ENCODE results near the gene CERS6. TPM values are rescaled to one million over a fixed set of nuclear protein-coding genes. Genes with fewer than 3 reads are reported as not detected.

The CERS6 gene
- total RNA-seq, 4 donors from 2014 or later: 46.6 to 67.7 (median 53.6) TPM

GRCh38 chr2:168424112-168424951 is 31.7 kb upstream of the CERS6 start:
- TF ChIP-seq EP300 (IDR thresholded peaks at IDR 0.05): no peak
- TF ChIP-seq, protein P1, sequence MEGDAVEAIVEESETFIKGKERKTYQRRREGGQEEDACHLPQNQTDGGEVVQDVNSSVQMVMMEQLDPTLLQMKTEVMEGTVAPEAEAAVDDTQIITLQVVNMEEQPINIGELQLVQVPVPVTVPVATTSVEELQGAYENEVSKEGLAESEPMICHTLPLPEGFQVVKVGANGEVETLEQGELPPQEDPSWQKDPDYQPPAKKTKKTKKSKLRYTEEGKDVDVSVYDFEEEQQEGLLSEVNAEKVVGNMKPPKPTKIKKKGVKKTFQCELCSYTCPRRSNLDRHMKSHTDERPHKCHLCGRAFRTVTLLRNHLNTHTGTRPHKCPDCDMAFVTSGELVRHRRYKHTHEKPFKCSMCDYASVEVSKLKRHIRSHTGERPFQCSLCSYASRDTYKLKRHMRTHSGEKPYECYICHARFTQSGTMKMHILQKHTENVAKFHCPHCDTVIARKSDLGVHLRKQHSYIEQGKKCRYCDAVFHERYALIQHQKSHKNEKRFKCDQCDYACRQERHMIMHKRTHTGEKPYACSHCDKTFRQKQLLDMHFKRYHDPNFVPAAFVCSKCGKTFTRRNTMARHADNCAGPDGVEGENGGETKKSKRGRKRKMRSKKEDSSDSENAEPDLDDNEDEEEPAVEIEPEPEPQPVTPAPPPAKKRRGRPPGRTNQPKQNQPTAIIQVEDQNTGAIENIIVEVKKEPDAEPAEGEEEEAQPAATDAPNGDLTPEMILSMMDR (IDR thresholded peaks at IDR 0.05): no peak
- no peak for TF ChIP-seq POLR2AphosphoS5 (IDR thresholded peaks at IDR 0.05)
- no peak for TF ChIP-seq POLR2A (IDR thresholded peaks at IDR 0.05; ENCODE audit: low read depth)
- Histone ChIP-seq H3K9me3 (no peaks in the 10 kb centered on the region), H3K27me3 (no peaks in the 10 kb centered on the region), H3K36me3 (no peaks in the 10 kb centered on the region), H3K4me3 (no peak overlapping the region), H3K4me1 (peaks cover 0 to 3% (median 0%) of the 10 kb centered on the region in 4 donors), H3K27ac (replicated peaks in 1 of 4) (no peak overlapping the region)
- DNase-seq (ENCODE audit: extremely low spot score): no peak
- 66% methylated on average over 2 of the region's 2 CpGs for WGBS
- intact Hi-C loops (cut with DNase I): no loop called here

GRCh38 chr2:168424971-168425370 is 31.1 kb upstream of the CERS6 start:
- Histone ChIP-seq H3K9me3 (no peaks in the 10 kb centered on the region), H3K4me1 (peaks cover 0 to 3% (median 0%) of the 10 kb centered on the region in 4 donors), H3K27ac (replicated peaks in 1 of 4) (no peak overlapping the region), H3K36me3 (no peaks in the 10 kb centered on the region), H3K27me3 (no peaks in the 10 kb centered on the region), H3K4me3 (no peak overlapping the region)
- intact Hi-C loops (cut with DNase I): no loop called here
- TF ChIP-seq, protein P1 (IDR thresholded peaks at IDR 0.05): no peak
- TF ChIP-seq POLR2AphosphoS5 (IDR thresholded peaks at IDR 0.05): no peak
- TF ChIP-seq POLR2A (IDR thresholded peaks at IDR 0.05; ENCODE audit: low read depth): no peak
- no peak for TF ChIP-seq EP300 (IDR thresholded peaks at IDR 0.05)
- WGBS: 69% methylated on average over 3 of the region's 3 CpGs
- no peak for DNase-seq (ENCODE audit: extremely low spot score)

DNA sequence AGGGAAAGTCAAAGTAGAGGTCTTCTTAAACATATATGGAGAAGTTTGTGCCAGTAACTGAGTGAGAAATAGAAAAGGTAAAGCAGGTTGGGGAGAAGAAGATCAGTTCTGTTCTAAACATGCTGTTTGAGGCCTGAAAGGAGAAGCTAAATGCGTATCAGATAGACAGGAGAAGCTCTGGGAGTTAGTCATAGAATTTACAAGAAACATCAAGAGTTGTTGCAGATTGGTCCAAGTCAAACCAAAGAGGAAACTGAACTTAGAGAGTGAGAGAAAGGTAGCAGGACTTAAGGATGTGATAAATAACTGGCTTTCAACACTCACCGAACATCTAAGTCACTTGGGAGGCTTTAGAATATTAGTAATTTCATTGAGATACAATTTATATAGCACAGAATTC is 29.2 kb upstream of the CERS6 start:
- WGBS: 94% methylated on average over 2 of the region's 2 CpGs
- Histone ChIP-seq H3K36me3 (no peaks in the 10 kb centered on the region), H3K9me3 (no peaks in the 10 kb centered on the region), H3K27ac (replicated peaks in 1 of 4) (no peak overlapping the region), H3K4me3 (no peak overlapping the region), H3K4me1 (no peaks in the 10 kb centered on the region), H3K27me3 (no peaks in the 10 kb centered on the region)
- DNase-seq (ENCODE audit: extremely low spot score): no peak
- TF ChIP-seq POLR2AphosphoS5 (IDR thresholded peaks at IDR 0.05) (no peak), EP300 (IDR thresholded peaks at IDR 0.05) (no peak), POLR2A (IDR thresholded peaks at IDR 0.05; ENCODE audit: low read depth) (no peak)
- TF ChIP-seq, protein P1 (IDR thresholded peaks at IDR 0.05): no peak
- intact Hi-C loops (cut with DNase I): no loop called here

- no peaks in the 10 kb centered on the region for H3K9me3 ChIP-seq
- TF ChIP-seq EP300 (IDR thresholded peaks at IDR 0.05) (no peak), POLR2AphosphoS5 (IDR thresholded peaks at IDR 0.05) (no peak), POLR2A (IDR thresholded peaks at IDR 0.05; ENCODE audit: low read depth) (no peak)
- TF ChIP-seq, protein P1 (IDR thresholded peaks at IDR 0.05): no peak
- H3K36me3 ChIP-seq: no peaks in the 10 kb centered on the region
- no peak overlapping the region for H3K4me3 ChIP-seq
- no peaks in the 10 kb centered on the region for H3K27me3 ChIP-seq
- intact Hi-C loops (cut with DNase I): no loop called here
- H3K4me1 ChIP-seq: no peaks in the 10 kb centered on the region
- H3K27ac ChIP-seq (replicated peaks in 1 of 4): no peak overlapping the region
- no peak for DNase-seq (ENCODE audit: extremely low spot score)
- WGBS: 39% methylated on average over 3 of the region's 3 CpGs
These were observed 28.6 kb upstream of the CERS6 start for GRCh38 chr2:168427451-168427850.

Measured in esophagus muscularis mucosa (tissue), 4 donors.